HG03066 (cell line): ENCODE results near the gene CAMTA1.
"Not testable (repeated sequence)": the region's sequence is repeated elsewhere in the genome, so short reads cannot be mapped to it uniquely, and the experiment has no call there.

Source experiments
- ATAC-seq: cut with Tn5 transposase; IDR thresholded peaks from one replicate; pipeline ENCODE4 v1.9.1; 2021; ENCODE audit warnings: low read depth; ENCODE audit not compliant: unreplicated experiment

Gene CAMTA1

GRCh38 chr1:6785318-6785727 is at the start of gene CAMTA1:
Gene CAMTA1 (plus strand): TSS chr1:6785454. CDS start chr1:6785531, 77 bp downstream.
- ATAC-seq, result peak; percentile 66

GRCh38 chr1:6738987-6739676 is 46.1 kb upstream of the CAMTA1 start:
- ATAC-seq, result no peak

GRCh38 chr1:6742676-6743188 is 42.5 kb upstream of the CAMTA1 start:
- ATAC-seq, result not testable (repeated sequence)

GRCh38 chr1:6743189-6744101 is 41.8 kb upstream of the CAMTA1 start:
- ATAC-seq, result no peak

- no peak for ATAC-seq
These were observed 40.2 kb upstream of the CAMTA1 start for GRCh38 chr1:6745073-6745472.

- ATAC-seq, result no peak
These were observed 37.6 kb upstream of the CAMTA1 start for GRCh38 chr1:6747674-6748073.

GRCh38 chr1:6750490-6750889 is 34.8 kb upstream of the CAMTA1 start:
- ATAC-seq, result no peak

GRCh38 chr1:6753320-6754140 is 31.7 kb upstream of the CAMTA1 start:
- no peak for ATAC-seq

GRCh38 chr1:6756457-6756856 is 28.8 kb upstream of the CAMTA1 start:
- ATAC-seq, result no peak

- no peak for ATAC-seq
These were observed 27.4 kb upstream of the CAMTA1 start for GRCh38 chr1:6757719-6758435.

- no peak for ATAC-seq
These were observed 24.0 kb upstream of the CAMTA1 start for GRCh38 chr1:6761196-6761737.

- no peak for ATAC-seq
These were observed 23.2 kb upstream of the CAMTA1 start for GRCh38 chr1:6762060-6762459.

GRCh38 chr1:6770751-6771440 is 14.4 kb upstream of the CAMTA1 start:
- no peak for ATAC-seq

- no peak for ATAC-seq
These were observed 13.8 kb upstream of the CAMTA1 start for GRCh38 chr1:6771441-6771769.

- ATAC-seq, result no peak
These were observed 10.9 kb upstream of the CAMTA1 start for GRCh38 chr1:6774381-6774780.

GRCh38 chr1:6775261-6776043 is 9.8 kb upstream of the CAMTA1 start:
- ATAC-seq, result no peak

- ATAC-seq, result no peak
These were observed 8.9 kb upstream of the CAMTA1 start for GRCh38 chr1:6776389-6776788.

GRCh38 chr1:6776895-6777294 is 8.4 kb upstream of the CAMTA1 start:
- no peak for ATAC-seq

GRCh38 chr1:6777813-6778212 is 7.4 kb upstream of the CAMTA1 start:
- ATAC-seq, result no peak
